A549 (cell line): ENCODE measurements around the gene HIVEP3. TPM values are rescaled to one million over a fixed set of nuclear protein-coding genes. Genes with fewer than 3 reads are reported as not detected.

Experiments used
- ATAC-seq, 2 experiments: fragments of 200-7000 bp in 1 of 2; fragments of >200 bp in 1 of 2; cut with Nextera tagmentation in 1 of 2; cut with Tn5 transposase in 1 of 2; 3 replicates each; pipeline versions ENCODE4 v1.8.0 to v1.9.1; 2018 to 2020; ENCODE audit warnings: mild to moderate bottlenecking in 1 of 2, moderate library complexity in 1 of 2
- CTCF ChIA-PET: fragments of 300-600 bp; sonication (Branson Sonifier 250); formaldehyde crosslinking; extraction: SDS; loops from one replicate; lab custom pipeline; 2021; ENCODE audit warnings: antibody characterized with exemption, inconsistent platforms; lab: Yijun Ruan, JAX
- POLR2A ChIA-PET: fragments of 350-600 bp; formaldehyde crosslinking; extraction: SDS; loops from one replicate; lab custom pipeline; 2021; ENCODE audit warnings: antibody characterized with exemption, inconsistent platforms; lab: Yijun Ruan, JAX
- DNase-seq, 2 experiments: peaks; one replicate each; pipeline versions ENCODE4 v3.0.0 to v3.0.0-alpha.2; 2011 to 2016; ENCODE audit warnings: low read depth in 1 of 2, low spot score in 1 of 2
- FAIRE-seq: peaks from 2 replicates; lab custom pipeline; 2011; peaks lifted over from hg19 to GRCh38; lab: Jason Lieb, UNC
- H3K27ac ChIP-seq, 2 experiments: fragments of >200 bp; sonication (Bioruptor Twin); formaldehyde crosslinking; 3 replicates each; pipeline ENCODE4 v1.5.1; 2016 to 2017
- H3K4me1 ChIP-seq: fragments of >200 bp; sonication (Bioruptor Twin); formaldehyde crosslinking; 3 replicates; pipeline ENCODE4 v1.6.1; 2016
- H3K4me2 ChIP-seq: fragments of >200 bp; sonication (Bioruptor Twin); formaldehyde crosslinking; 3 replicates; pipeline ENCODE4 v1.6.1; 2016
- H3K4me3 ChIP-seq: fragments of >200 bp; sonication (Bioruptor Twin); formaldehyde crosslinking; 3 replicates; pipeline ENCODE4 v1.5.1; 2016
- H3K9me3 ChIP-seq: fragments of >200 bp; sonication (Bioruptor Twin); formaldehyde crosslinking; 3 replicates; pipeline ENCODE4 v1.6.1; 2016
- CBX8 ChIP-seq: fragments of 200-600 bp; sonication (generic); IDR thresholded peaks from 2 replicates; pipeline ENCODE4 v1.6.1; 2016
- CEBPB ChIP-seq, 2 experiments: fragments of >200 bp in 1 of 2; sonication (Bioruptor Twin) in 1 of 2; formaldehyde crosslinking in 1 of 2; IDR thresholded peaks; 2 replicates each; pipeline ENCODE4 v1.6.1; 2012 to 2016
- CHD2 ChIP-seq: fragments of 150-350 bp; IDR thresholded peaks from 2 replicates; pipeline ENCODE4 v1.6.1; 2014; ENCODE audit warnings: low read length; ENCODE audit not compliant: partially characterized antibody
- EHMT2 ChIP-seq: fragments of 200-600 bp; sonication (generic); IDR thresholded peaks from 2 replicates; pipeline ENCODE4 v1.6.1; 2016; ENCODE audit warnings: antibody characterized with exemption, low read depth, mild to moderate bottlenecking, moderate library complexity
- EP300 ChIP-seq, 2 experiments: fragments of >200 bp; sonication (Bioruptor Twin); formaldehyde crosslinking; IDR thresholded peaks; 2 replicates in 1 of 2; 3 replicates in 1 of 2; pipeline ENCODE4 v1.6.1; 2016 to 2017
- FOSL2 ChIP-seq, 2 experiments: fragments of 450-650 bp in 1 of 2; fragments of >200 bp in 1 of 2; sonication (Bioruptor Twin) in 1 of 2; formaldehyde crosslinking; IDR thresholded peaks; 2 replicates each; pipeline versions ENCODE4 v1.5.0 to v1.6.1; 2016 to 2020; ENCODE audit warnings: mild to moderate bottlenecking in 1 of 2, moderate library complexity in 1 of 2
- GATA3 ChIP-seq: IDR thresholded peaks from 2 replicates; pipeline ENCODE4 v1.6.1; 2012; ENCODE audit warnings: borderline replicate concordance
- HEYL ChIP-seq: fragments of 250-450 bp; sonication (Bioruptor Pico); IDR thresholded peaks from 2 replicates; pipeline ENCODE4 v1.8.0; 2021; ENCODE audit warnings: mild to moderate bottlenecking, moderate library complexity
- NFE2L2 ChIP-seq: fragments of 150-350 bp; conservative IDR thresholded peaks from 2 replicates; pipeline ENCODE4 v1.6.1; 2014; ENCODE audit warnings: low read length
- PHF8 ChIP-seq: fragments of 200-600 bp; sonication (generic); IDR thresholded peaks from 2 replicates; pipeline ENCODE4 v1.6.1; 2016; ENCODE audit warnings: low read depth, mild to moderate bottlenecking, antibody characterized with exemption, moderate library complexity, borderline replicate concordance
- POLR2AphosphoS2 ChIP-seq: conservative IDR thresholded peaks from 2 replicates; pipeline ENCODE4 v1.6.1; 2012; ENCODE audit warnings: low read length, improper control_type of control experiment, inconsistent platforms
- RNF2 ChIP-seq: fragments of 200-600 bp; sonication (generic); IDR thresholded peaks from 2 replicates; pipeline ENCODE4 v1.6.1; 2016; ENCODE audit warnings: low read depth, mild to moderate bottlenecking, antibody characterized with exemption, moderate library complexity, borderline replicate concordance
- SMC3 ChIP-seq: fragments of >200 bp; sonication (Bioruptor Twin); formaldehyde crosslinking; IDR thresholded peaks from 3 replicates; pipeline ENCODE4 v1.6.1; 2018; ENCODE audit warnings: inconsistent platforms
- SREBF2 ChIP-seq: fragments of 450-650 bp; IDR thresholded peaks from 2 replicates; pipeline ENCODE4 v1.6.1; 2014; ENCODE audit warnings: mild to moderate bottlenecking, moderate library complexity
- ZC3H11A ChIP-seq: fragments of 450-650 bp; IDR thresholded peaks from 2 replicates; pipeline ENCODE4 v1.6.1; 2014; ENCODE audit warnings: antibody characterized with exemption, mild to moderate bottlenecking
- ZNF302 ChIP-seq: fragments of 250-450 bp; sonication (Bioruptor Pico); IDR thresholded peaks from 2 replicates; pipeline ENCODE4 v1.9.0; 2021; ENCODE audit warnings: inconsistent platforms, mild to moderate bottlenecking, moderate library complexity
- WGBS: methylation state at CpG from one replicate; pipeline ENCODE4 v1.1.6; 2017; ENCODE audit errors: missing lambda C conversion rate; 5-methylcytosine and 5-hydroxymethylcytosine counted together
- polyA plus RNA-seq, 4 experiments: library from polyadenylated mRNA; depleted of rRNA in 3 of 4; stranded (reverse); fragments of >200 nt; fragmentation: RNase III in 1 of 4; extraction: RNeasy Plus Mini Kit Qiagen cat#74134 plus additional on column Dnase treatment in 1 of 4; gene quantifications; 2 replicates in 3 of 4; 3 replicates in 1 of 4; pipeline ENCODE4 v1.2.3, GENCODE V29; 2011 to 2017
- TF ChIP-seq, protein P1 (sequence below): IDR thresholded peaks from 2 replicates; pipeline ENCODE4 v1.6.1; 2012
- TF ChIP-seq, protein P2 (sequence below): IDR thresholded peaks from 2 replicates; pipeline ENCODE4 v1.6.1; 2012; ENCODE audit warnings: low read depth, borderline replicate concordance
- TF ChIP-seq, protein P3 (sequence below): fragments of 250-450 bp; sonication (Bioruptor Pico); IDR thresholded peaks from 2 replicates; pipeline ENCODE4 v1.5.0; 2021; ENCODE audit warnings: mild to moderate bottlenecking, moderate library complexity, borderline replicate concordance

The HIVEP3 gene
- polyA plus RNA-seq, 2 of the 4 experiments (the other 2 are of a cell fraction), result 1.5 to 2.0 TPM

DNA sequence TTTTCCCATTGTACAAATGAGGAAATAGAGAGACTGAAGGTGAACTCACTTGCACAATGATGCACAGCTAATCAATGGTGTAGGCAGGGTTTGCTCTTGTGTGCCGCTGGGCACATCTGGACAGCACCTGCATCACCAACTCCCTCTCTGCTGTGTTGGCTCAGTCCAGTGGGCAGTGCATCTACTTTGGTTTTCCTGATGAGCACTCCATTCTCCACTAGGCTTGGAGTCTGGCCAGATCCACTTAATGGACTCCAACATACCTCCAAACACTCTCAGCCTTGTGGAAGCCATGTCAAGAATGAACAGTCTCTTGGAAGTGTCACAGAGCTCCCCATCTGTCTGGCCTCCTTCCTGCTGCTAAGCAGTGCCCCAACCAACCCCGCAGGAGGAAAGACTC lies 152.2 kb downstream of the HIVEP3 start:
- Histone ChIP-seq H3K4me2 (no peak overlapping the region), H3K9me3 (no peaks in the 10 kb centered on the region), H3K27ac (no peak overlapping the region), H3K4me3 (no peak overlapping the region), H3K4me1 (no peaks in the 10 kb centered on the region)
- POLR2A ChIA-PET, result no interaction called here
- 85% methylated on average over 2 of the region's 2 CpGs for WGBS
- TF ChIP-seq, protein P1, sequence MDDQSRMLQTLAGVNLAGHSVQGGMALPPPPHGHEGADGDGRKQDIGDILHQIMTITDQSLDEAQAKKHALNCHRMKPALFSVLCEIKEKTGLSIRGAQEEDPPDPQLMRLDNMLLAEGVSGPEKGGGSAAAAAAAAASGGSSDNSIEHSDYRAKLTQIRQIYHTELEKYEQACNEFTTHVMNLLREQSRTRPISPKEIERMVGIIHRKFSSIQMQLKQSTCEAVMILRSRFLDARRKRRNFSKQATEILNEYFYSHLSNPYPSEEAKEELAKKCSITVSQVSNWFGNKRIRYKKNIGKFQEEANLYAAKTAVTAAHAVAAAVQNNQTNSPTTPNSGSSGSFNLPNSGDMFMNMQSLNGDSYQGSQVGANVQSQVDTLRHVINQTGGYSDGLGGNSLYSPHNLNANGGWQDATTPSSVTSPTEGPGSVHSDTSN, result no peak
- TF ChIP-seq CEBPB (IDR thresholded peaks at IDR 0.05) (no peak), NFE2L2 (no peak), EP300 (IDR thresholded peaks at IDR 0.05) (no peak)
- DNase-seq (no peak), FAIRE-seq (no peak), ATAC-seq (no peak)
- CTCF ChIA-PET, result interaction anchor here (1.1 kb wide), 1 partner anchor 9 kb away, joined by 4 read pairs; no protein-coding TSS in a partner anchor

DNA sequence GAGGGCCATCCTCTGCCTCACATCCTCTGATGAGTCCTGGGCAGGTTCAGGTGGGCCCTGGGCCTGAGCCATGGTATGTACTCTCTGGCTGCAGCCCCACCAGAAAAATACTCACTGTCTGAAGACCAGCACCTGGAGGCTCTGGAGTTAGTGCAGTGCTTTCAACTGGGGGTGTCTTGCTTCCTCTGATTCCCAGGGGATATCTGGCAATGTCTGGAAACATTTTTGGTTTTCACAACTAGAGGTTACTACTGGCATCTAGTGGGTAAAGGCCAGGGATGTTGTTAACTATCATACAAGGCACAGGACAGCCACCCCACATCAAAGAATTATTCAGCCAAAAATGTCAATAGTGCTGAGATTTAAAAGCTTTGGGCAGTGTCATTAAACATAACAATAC lies 152.7 kb downstream of the HIVEP3 start:
- ChIA-PET POLR2A (no interaction called here), CTCF (interaction anchor here (1.1 kb wide), 1 partner anchor 10 kb away, joined by 4 read pairs; no protein-coding TSS in a partner anchor)
- no peak overlapping the region for H3K4me2 ChIP-seq
- no peaks in the 10 kb centered on the region for H3K9me3 ChIP-seq
- no peak overlapping the region for H3K27ac ChIP-seq
- ATAC-seq (no peak), FAIRE-seq (no peak), DNase-seq (no peak)
- TF ChIP-seq, protein P2, sequence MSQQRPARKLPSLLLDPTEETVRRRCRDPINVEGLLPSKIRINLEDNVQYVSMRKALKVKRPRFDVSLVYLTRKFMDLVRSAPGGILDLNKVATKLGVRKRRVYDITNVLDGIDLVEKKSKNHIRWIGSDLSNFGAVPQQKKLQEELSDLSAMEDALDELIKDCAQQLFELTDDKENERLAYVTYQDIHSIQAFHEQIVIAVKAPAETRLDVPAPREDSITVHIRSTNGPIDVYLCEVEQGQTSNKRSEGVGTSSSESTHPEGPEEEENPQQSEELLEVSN, result no peak
- no peak for TF ChIP-seq CBX8
- no peak for TF ChIP-seq SMC3
- TF ChIP-seq FOSL2 (IDR thresholded peaks at IDR 0.05), result no peak
- no peak for TF ChIP-seq FOSL2 (CRISPR knock-in tag; IDR thresholded peaks at IDR 0.05)
- no peak for TF ChIP-seq PHF8
- no peak for TF ChIP-seq EHMT2
- TF ChIP-seq SREBF2, result no peak
- TF ChIP-seq ZNF302 (CRISPR knock-in tag), result no peak
- no peak for TF ChIP-seq HEYL
- no peak for TF ChIP-seq ZC3H11A
- no peak for TF ChIP-seq CHD2
- TF ChIP-seq NFE2L2, result no peak
- TF ChIP-seq, protein P3, sequence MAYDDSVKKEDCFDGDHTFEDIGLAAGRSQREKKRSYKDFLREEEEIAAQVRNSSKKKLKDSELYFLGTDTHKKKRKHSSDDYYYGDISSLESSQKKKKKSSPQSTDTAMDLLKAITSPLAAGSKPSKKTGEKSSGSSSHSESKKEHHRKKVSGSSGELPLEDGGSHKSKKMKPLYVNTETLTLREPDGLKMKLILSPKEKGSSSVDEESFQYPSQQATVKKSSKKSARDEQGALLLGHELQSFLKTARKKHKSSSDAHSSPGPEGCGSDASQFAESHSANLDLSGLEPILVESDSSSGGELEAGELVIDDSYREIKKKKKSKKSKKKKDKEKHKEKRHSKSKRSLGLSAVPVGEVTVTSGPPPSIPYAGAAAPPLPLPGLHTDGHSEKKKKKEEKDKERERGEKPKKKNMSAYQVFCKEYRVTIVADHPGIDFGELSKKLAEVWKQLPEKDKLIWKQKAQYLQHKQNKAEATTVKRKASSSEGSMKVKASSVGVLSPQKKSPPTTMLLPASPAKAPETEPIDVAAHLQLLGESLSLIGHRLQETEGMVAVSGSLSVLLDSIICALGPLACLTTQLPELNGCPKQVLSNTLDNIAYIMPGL (CRISPR knock-in tag), result no peak
- TF ChIP-seq EP300 (IDR thresholded peaks at IDR 0.05), result no peak
- H3K4me3 ChIP-seq, result no peak overlapping the region
- H3K4me1 ChIP-seq, result no peaks in the 10 kb centered on the region

DNA sequence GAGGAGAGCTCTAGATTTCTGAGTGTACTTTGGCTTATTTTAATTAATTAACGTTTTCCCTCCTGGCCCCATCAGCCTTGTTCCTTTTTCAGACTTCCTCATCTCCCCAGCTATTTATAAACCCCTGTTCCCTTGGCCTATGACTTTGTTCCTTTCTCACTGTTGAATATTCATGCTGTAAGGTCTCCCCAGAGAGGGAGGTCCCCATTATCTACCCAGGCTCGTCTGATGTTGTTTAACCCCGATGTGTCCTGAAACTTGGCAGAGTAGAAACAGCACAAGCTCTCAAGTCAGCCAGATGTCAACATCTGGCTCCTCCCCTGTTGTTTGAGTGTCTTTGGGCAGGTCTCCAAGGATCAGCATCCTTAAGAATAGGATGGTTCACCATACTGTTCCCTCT lies 153.6 kb downstream of the HIVEP3 start:
- DNase-seq, result no peak
- Histone ChIP-seq H3K9me3 (no peaks in the 10 kb centered on the region), H3K4me2 (no peak overlapping the region), H3K4me3 (no peak overlapping the region), H3K27ac (no peak overlapping the region), H3K4me1 (no peaks in the 10 kb centered on the region)
- CTCF ChIA-PET, result no interaction called here
- ATAC-seq, result no peak
- FAIRE-seq, result no peak
- no peak for TF ChIP-seq RNF2
- TF ChIP-seq GATA3, result no peak
- TF ChIP-seq POLR2AphosphoS2, result no peak
- TF ChIP-seq PHF8, result no peak
- 20% methylated on average over 3 of the region's 3 CpGs for WGBS
- POLR2A ChIA-PET, result no interaction called here
